OCI-LY7 (cell line): ENCODE results near the gene ABCG2. TPM values are rescaled to one million over a fixed set of nuclear protein-coding genes. Genes with fewer than 3 reads are reported as not detected.
"Not testable (repeated sequence)": the region's sequence is repeated elsewhere in the genome, so short reads cannot be mapped to it uniquely, and the experiment has no call there.

Experiments
- BruUV-seq: library from RNA; stranded (reverse); fragments of 400-500 nt; replicated peaks from 2 replicates; lab custom pipeline; 2021; lab: Mats Ljungman, UMichigan
- CTCF ChIA-PET: fragments of 300-600 bp; sonication (Branson Sonifier 250); formaldehyde crosslinking; loops from one replicate; lab custom pipeline; 2022; ENCODE audit warnings: antibody characterized with exemption; ENCODE audit not compliant: unreplicated experiment; lab: Charles Lee
- POLR2A ChIA-PET: fragments of 300-600 bp; sonication (Branson Sonifier 250); formaldehyde crosslinking; loops from one replicate; lab custom pipeline; 2022; ENCODE audit warnings: antibody characterized with exemption; lab: Charles Lee
- DNase-seq: peaks from one replicate; pipeline ENCODE4 v3.0.0-alpha.2; 2015; ENCODE audit warnings: low spot score
- H2AFZ ChIP-seq: fragments of 200-600 bp; sonication (generic), shearing (Covaris generic); 2 replicates; pipeline ENCODE4 v1.6.1; 2014; ENCODE audit warnings: mild to moderate bottlenecking, antibody characterized with exemption, low read length, moderate library complexity
- H3K27ac ChIP-seq: fragments of 200-600 bp; sonication (generic); 2 replicates; pipeline ENCODE4 v1.5.1; 2014; ENCODE audit warnings: mixed run types, low read depth, mild to moderate bottlenecking, moderate library complexity, low read length, inconsistent platforms; ENCODE audit not compliant: poor library complexity, severe bottlenecking
- H3K36me3 ChIP-seq: fragments of 200-600 bp; sonication (generic); 2 replicates; pipeline ENCODE4 v1.6.1; 2014; ENCODE audit warnings: mild to moderate bottlenecking, antibody characterized with exemption, low read length, moderate library complexity, mixed read lengths; ENCODE audit not compliant: insufficient read depth
- H3K4me1 ChIP-seq: fragments of 200-600 bp; sonication (generic); 2 replicates; pipeline ENCODE4 v1.5.1; 2014; ENCODE audit warnings: mild to moderate bottlenecking, low read length; ENCODE audit not compliant: insufficient read depth, poor library complexity, severe bottlenecking
- H3K4me2 ChIP-seq: fragments of 200-600 bp; sonication (generic); 2 replicates; pipeline ENCODE4 v1.6.1; 2014; ENCODE audit warnings: mild to moderate bottlenecking, low read length
- H3K4me3 ChIP-seq: fragments of 200-600 bp; sonication (generic); 2 replicates; pipeline ENCODE4 v1.5.1; 2014; ENCODE audit warnings: mild to moderate bottlenecking, low read depth, low read length; ENCODE audit not compliant: poor library complexity, severe bottlenecking
- H3K79me2 ChIP-seq: fragments of 200-600 bp; sonication (generic); 2 replicates; pipeline ENCODE4 v1.6.1; 2016; ENCODE audit warnings: low read depth, mild to moderate bottlenecking, low read length, moderate library complexity, mixed read lengths; ENCODE audit not compliant: insufficient read depth
- H3K9me2 ChIP-seq: fragments of 200-600 bp; sonication (generic); 2 replicates; pipeline ENCODE4 v1.6.1; 2016; ENCODE audit warnings: mild to moderate bottlenecking, low read length, mixed read lengths; ENCODE audit not compliant: insufficient read depth
- H3K9me3 ChIP-seq: fragments of 200-600 bp; sonication (generic); 2 replicates; pipeline ENCODE4 v1.6.1; 2014; ENCODE audit warnings: mild to moderate bottlenecking, mixed run types, low read length, mixed read lengths
- H4K20me1 ChIP-seq: fragments of 200-600 bp; sonication (generic); 2 replicates; pipeline ENCODE4 v1.6.1; 2014; ENCODE audit warnings: mild to moderate bottlenecking, antibody characterized with exemption, low read length, moderate library complexity, mixed read lengths; ENCODE audit not compliant: insufficient read depth
- EZH2phosphoT487 ChIP-seq: fragments of 200-600 bp; sonication (generic); IDR thresholded peaks from 2 replicates; pipeline ENCODE4 v1.6.1; 2018; ENCODE audit warnings: low read depth, borderline replicate concordance, mild to moderate bottlenecking, mixed run types, antibody characterized with exemption, low read length, moderate library complexity, mixed read lengths
- intact Hi-C: fragments of 100-400 bp; cut with micrococcal nuclease; formaldehyde crosslinking; loops from one replicate; pipeline ENCODE4 v1.10.0; 2022; ENCODE audit not compliant: unreplicated experiment
- total RNA-seq, 2 experiments: library from RNA; depleted of rRNA in 1 of 2; stranded (reverse); fragments of >200 nt in 1 of 2; shearing (Covaris generic) in 1 of 2; gene quantifications; 2 replicates each; pipeline ENCODE4 v1.2.3, GENCODE V29; 2014 to 2022
- TF ChIP-seq, protein P1 (sequence below): fragments of 200-600 bp; sonication (generic); conservative IDR thresholded peaks from 2 replicates; pipeline ENCODE4 v1.5.1; 2014; ENCODE audit warnings: mild to moderate bottlenecking, antibody characterized with exemption, low read length, moderate library complexity, mixed read lengths

The ABCG2 gene
- total RNA-seq, 2 experiments from 2014 or later = not detected

DNA sequence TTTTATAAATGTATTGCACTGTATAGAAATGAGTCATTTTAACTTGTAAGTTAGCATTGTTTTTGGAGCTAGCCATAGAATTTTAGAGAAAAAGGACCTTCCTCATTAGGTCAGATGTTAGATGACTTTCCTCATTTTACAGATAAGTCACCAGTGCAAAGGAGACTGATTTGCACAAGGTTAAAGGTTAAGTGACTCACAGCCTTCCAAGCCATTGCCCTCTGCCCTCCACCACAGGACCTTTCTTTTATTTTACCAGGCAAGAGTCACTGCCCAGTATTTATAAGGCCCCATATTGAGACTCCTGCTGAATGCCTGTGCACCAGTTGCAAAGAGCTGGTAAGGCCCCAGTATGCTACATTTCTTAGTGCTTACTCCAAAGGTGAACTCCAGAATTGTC, 4.2 kb upstream of the ABCG2 start:
- no peaks in the 10 kb centered on the region for H3K9me3 ChIP-seq
- ChIA-PET CTCF (no interaction called here), POLR2A (no interaction called here)
- H3K4me3 ChIP-seq = no peak overlapping the region
- no peak overlapping the region for H2AFZ ChIP-seq
- no peak overlapping the region for H3K4me2 ChIP-seq
- DNase-seq = no peak
- H3K79me2 ChIP-seq = no peaks in the 10 kb centered on the region
- no peaks in the 10 kb centered on the region for H4K20me1 ChIP-seq
- H3K27ac ChIP-seq = no peak overlapping the region
- no peaks in the 10 kb centered on the region for H3K9me2 ChIP-seq
- intact Hi-C loops = no loop called here
- H3K4me1 ChIP-seq = no peaks in the 10 kb centered on the region
- TF ChIP-seq EZH2phosphoT487 = no peak
- TF ChIP-seq, protein P1, sequence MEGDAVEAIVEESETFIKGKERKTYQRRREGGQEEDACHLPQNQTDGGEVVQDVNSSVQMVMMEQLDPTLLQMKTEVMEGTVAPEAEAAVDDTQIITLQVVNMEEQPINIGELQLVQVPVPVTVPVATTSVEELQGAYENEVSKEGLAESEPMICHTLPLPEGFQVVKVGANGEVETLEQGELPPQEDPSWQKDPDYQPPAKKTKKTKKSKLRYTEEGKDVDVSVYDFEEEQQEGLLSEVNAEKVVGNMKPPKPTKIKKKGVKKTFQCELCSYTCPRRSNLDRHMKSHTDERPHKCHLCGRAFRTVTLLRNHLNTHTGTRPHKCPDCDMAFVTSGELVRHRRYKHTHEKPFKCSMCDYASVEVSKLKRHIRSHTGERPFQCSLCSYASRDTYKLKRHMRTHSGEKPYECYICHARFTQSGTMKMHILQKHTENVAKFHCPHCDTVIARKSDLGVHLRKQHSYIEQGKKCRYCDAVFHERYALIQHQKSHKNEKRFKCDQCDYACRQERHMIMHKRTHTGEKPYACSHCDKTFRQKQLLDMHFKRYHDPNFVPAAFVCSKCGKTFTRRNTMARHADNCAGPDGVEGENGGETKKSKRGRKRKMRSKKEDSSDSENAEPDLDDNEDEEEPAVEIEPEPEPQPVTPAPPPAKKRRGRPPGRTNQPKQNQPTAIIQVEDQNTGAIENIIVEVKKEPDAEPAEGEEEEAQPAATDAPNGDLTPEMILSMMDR = no peak
- no TSS peak for BruUV-seq
- H3K36me3 ChIP-seq = no peaks in the 10 kb centered on the region

DNA sequence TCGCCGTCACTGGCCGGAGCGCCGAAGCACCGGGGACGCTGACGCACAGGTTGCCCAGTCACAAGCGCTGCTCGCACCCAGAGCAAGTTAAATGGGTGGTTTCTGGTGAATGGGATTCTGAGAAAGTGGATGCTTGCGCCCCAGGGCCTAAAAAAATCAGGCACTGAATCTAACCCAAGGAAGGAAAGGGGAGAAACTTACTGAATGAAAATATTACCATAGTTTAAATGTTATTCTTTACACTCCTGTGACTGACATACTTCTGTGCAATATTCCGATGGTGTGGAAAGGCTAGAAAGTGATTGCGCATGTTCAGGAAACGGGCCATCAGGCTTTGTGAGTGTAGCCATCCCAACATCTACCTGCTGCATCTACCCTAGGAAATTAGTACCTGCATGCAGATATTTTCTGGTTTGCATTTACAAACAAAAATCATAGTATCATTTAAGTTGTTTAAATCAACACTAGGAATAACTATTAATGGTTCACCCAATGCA, 838 bp upstream of the ABCG2 start:
- CTCF ChIA-PET = no interaction called here
- no TSS peak for BruUV-seq
- Histone ChIP-seq H3K9me3 (no peaks in the 10 kb centered on the region), H3K4me3 (no peak overlapping the region), H3K36me3 (no peaks in the 10 kb centered on the region), H2AFZ (no peak overlapping the region), H3K79me2 (no peaks in the 10 kb centered on the region), H3K4me2 (no peak overlapping the region), H3K27ac (no peak overlapping the region), H3K9me2 (no peaks in the 10 kb centered on the region), H3K4me1 (no peaks in the 10 kb centered on the region), H4K20me1 (no peaks in the 10 kb centered on the region)
- DNase-seq = no peak
- POLR2A ChIA-PET = no interaction called here
- TF ChIP-seq, protein P1 = no peak
- TF ChIP-seq EZH2phosphoT487 = no peak
- intact Hi-C loops = no loop called here

DNA sequence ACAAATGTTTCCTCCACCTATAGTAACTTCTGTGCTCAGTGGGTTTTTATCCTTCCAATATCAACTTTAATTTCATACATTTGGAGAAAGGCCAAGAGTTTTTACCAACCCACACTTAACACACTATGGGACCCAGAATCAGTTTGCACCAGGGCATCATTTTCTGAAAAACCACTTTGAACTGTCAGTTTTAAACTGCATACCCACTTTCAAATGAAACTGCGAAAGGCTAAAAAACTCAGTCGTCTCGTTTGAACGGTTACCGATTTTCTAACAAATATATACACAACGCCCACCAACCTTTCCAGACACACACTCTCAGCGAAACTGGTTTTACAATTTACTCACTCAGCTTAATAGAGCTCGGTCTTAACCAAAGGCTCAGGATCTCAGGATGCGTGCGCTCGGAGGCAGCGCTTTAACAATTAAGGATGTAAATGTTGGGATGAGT, 376 bp downstream of the ABCG2 start:
- TF ChIP-seq, protein P1 = no peak
- TF ChIP-seq EZH2phosphoT487 = no peak
- ChIA-PET CTCF (no interaction called here), POLR2A (no interaction called here)
- no TSS peak for BruUV-seq
- Histone ChIP-seq H3K4me1 (no peaks in the 10 kb centered on the region), H3K36me3 (no peaks in the 10 kb centered on the region), H4K20me1 (no peaks in the 10 kb centered on the region), H3K9me2 (no peaks in the 10 kb centered on the region), H2AFZ (no peak overlapping the region), H3K4me2 (no peak overlapping the region), H3K4me3 (no peak overlapping the region), H3K27ac (no peak overlapping the region), H3K9me3 (no peaks in the 10 kb centered on the region), H3K79me2 (no peaks in the 10 kb centered on the region)
- no peak for DNase-seq
- intact Hi-C loops = no loop called here

DNA sequence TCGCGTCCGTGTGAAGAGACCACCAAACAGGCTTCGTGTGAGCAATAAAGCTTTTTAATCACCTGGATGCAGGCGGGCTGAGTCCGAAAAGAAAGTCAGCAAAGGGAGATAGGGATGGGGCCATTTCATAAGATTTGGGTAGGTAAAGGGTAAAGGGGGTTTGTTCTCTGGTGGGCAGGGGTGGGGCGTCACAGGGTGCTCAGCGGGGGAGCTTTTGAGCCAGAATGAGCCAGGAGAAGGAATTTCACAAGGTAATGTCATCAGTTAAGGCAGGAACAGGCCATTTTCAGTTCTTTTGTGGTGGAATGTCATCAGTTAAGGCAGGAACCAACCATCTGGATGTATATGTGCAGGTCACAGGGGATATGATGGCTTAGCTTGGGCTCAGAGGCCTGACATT, 6.1 kb downstream of the ABCG2 start:
- H3K9me2 ChIP-seq, H3K27ac ChIP-seq, CTCF ChIA-PET, H4K20me1 ChIP-seq, H3K4me3 ChIP-seq, H3K4me2 ChIP-seq, H3K4me1 ChIP-seq, H3K9me3 ChIP-seq, DNase-seq, BruUV-seq, H3K79me2 ChIP-seq, POLR2A ChIA-PET, H3K36me3 ChIP-seq, intact Hi-C loops, H2AFZ ChIP-seq: not testable (repeated sequence)
